Activated naive CD8-positive, alpha-beta T cell treated with anti-CD3 and anti-CD28 coated beads, Interleukin-2, amount 50 U/mL, for 24 hours (primary cell): ENCODE measurements around the gene BRF1.

ENCODE experiments used
- ATAC-seq: fragments of 150-1000 bp; cut with Tn5 transposase; one replicate; pipeline ENCODE4 v1.10.0; 2021
- DNase-seq: peaks from one replicate; pipeline ENCODE4 v3.0.0; 2021
- H3K27ac Mint-ChIP-seq: one replicate; pipeline ENCODE4 v1.8.0; 2021; ENCODE audit warnings: mild to moderate bottlenecking, mixed read lengths
- H3K27me3 Mint-ChIP-seq: one replicate; pipeline ENCODE4 v1.8.0; 2021; ENCODE audit warnings: mixed read lengths
- H3K36me3 Mint-ChIP-seq: one replicate; pipeline ENCODE4 v1.8.0; 2021; ENCODE audit warnings: low read depth, mixed read lengths
- H3K4me1 Mint-ChIP-seq: one replicate; pipeline ENCODE4 v1.8.0; 2021; ENCODE audit warnings: mixed read lengths
- H3K4me3 Mint-ChIP-seq: one replicate; pipeline ENCODE4 v1.8.0; 2021; ENCODE audit warnings: mild to moderate bottlenecking, moderate library complexity, mixed read lengths
- H3K9me3 Mint-ChIP-seq: one replicate; pipeline ENCODE4 v1.8.0; 2021; ENCODE audit warnings: mixed read lengths

Gene BRF1

DNA sequence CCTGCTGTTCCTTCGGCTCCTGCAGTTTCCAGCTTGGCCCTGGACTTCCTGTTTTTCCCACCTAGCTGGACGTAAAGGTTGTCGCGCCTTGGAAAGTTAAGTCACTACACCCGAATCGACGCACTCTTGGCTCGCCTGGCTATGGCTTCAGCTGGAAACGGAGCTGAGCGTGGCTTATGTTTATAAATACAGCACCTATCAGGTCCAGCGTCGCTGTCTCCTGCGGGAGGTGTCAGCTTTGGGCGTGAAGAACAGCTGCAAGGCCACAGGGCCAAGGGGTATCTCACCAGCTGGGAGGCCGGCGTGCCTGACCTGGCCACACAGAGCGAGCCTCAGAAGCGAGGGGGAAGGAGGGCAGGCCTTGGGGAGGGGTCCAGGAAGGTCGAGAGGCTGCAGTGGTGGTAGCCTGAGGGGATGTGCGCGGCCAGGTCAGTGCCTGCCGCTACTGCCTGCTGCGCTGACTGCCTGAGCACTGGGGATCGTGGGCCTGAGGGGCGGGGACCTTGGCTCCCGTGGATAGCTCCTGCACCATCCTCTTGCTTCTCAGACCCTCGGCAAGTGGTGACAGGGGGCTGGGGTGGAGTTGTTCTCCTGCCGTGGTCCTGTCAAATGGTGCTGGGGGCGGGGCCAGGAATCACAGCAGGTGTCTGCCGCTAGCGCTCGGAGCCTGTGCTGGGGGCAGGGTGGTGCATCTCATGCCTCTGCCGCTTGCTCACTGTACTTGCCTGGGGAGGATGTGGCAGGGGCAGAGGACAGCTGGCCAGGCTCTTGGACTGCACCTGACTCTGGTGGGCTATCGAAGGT lies 26.3 kb upstream of the BRF1 start:
- ATAC-seq: no peak
- Mint-ChIP-seq H3K9me3 (no peaks in the 10 kb centered on the region), H3K4me3 (no peak overlapping the region), H3K4me1 (peaks cover 22% of the 10 kb centered on the region), H3K36me3 (no peaks in the 10 kb centered on the region), H3K27ac (no peak overlapping the region), H3K27me3 (no peaks in the 10 kb centered on the region)
- DNase-seq: no peak

GRCh38 chr14:105326568-105326867 lies 25.7 kb upstream of the BRF1 start:
- H3K9me3 Mint-ChIP-seq: no peaks in the 10 kb centered on the region
- DNase-seq (no peak), ATAC-seq (no peak)
- peaks cover 17% of the 10 kb centered on the region for H3K4me1 Mint-ChIP-seq
- no peaks in the 10 kb centered on the region for H3K36me3 Mint-ChIP-seq
- H3K27me3 Mint-ChIP-seq: no peaks in the 10 kb centered on the region
- H3K27ac Mint-ChIP-seq: no peak overlapping the region
- no peak overlapping the region for H3K4me3 Mint-ChIP-seq

GRCh38 chr14:105325716-105326567 lies 25.1 kb upstream of the BRF1 start:
- peaks cover 14% of the 10 kb centered on the region for H3K4me1 Mint-ChIP-seq
- H3K27me3 Mint-ChIP-seq: no peaks in the 10 kb centered on the region
- H3K36me3 Mint-ChIP-seq: no peaks in the 10 kb centered on the region
- DNase-seq: no peak
- H3K4me3 Mint-ChIP-seq: no peak overlapping the region
- ATAC-seq: no peak
- no peaks in the 10 kb centered on the region for H3K9me3 Mint-ChIP-seq
- H3K27ac Mint-ChIP-seq: no peak overlapping the region

DNA sequence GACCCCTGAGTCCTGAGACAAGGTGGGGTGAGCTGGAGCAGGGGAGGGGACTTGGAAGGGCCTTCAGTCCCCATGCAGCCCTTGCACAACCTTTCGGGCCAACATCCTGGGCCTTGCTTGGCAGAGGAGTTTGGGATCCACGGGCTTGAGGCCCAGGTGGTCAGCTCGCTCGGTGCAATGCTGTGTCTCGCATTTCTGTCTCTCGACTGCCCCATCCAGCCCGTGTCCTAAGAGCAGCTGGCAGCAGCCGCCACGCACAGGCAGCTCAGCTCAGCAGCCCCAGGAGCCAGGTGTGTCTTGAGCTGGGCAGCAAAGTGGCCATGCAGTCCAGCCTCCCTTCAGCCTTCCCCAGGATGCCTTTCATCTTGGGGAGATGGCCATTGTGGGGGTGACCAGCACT lies 24.5 kb upstream of the BRF1 start:
- Mint-ChIP-seq H3K9me3 (no peaks in the 10 kb centered on the region), H3K4me1 (peaks cover 10% of the 10 kb centered on the region), H3K27me3 (no peaks in the 10 kb centered on the region), H3K27ac (no peak overlapping the region), H3K4me3 (no peak overlapping the region), H3K36me3 (no peaks in the 10 kb centered on the region)
- no peak for ATAC-seq
- DNase-seq: no peak

DNA sequence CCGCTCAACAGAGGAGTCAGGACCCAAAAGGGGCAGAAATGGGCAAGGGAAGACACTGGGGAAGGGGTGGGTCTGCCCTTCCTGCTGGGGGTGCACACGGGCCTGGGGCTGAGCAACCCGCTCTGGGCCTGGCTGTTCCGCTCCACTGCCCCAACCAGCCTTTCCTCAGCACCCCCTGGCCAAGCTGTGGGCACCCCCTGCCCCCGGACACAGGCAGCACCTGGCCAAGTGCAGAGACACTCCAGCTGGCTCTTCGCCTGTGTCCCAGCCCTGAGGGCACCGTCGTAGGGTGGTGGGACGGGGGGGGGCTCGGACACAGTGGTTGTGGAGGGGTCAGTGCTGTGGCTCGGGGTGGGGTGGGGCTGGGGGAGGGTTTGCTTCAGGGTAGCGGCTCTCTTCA lies 24.1 kb upstream of the BRF1 start:
- ATAC-seq: no peak
- H3K4me1 Mint-ChIP-seq: peaks cover 8% of the 10 kb centered on the region
- H3K9me3 Mint-ChIP-seq: no peaks in the 10 kb centered on the region
- no peaks in the 10 kb centered on the region for H3K27me3 Mint-ChIP-seq
- no peaks in the 10 kb centered on the region for H3K36me3 Mint-ChIP-seq
- H3K4me3 Mint-ChIP-seq: no peak overlapping the region
- no peak overlapping the region for H3K27ac Mint-ChIP-seq
- no peak for DNase-seq

- Mint-ChIP-seq H3K27ac (no peak overlapping the region), H3K4me3 (no peak overlapping the region), H3K9me3 (no peaks in the 10 kb centered on the region), H3K36me3 (no peaks in the 10 kb centered on the region), H3K4me1 (peaks cover 11% of the 10 kb centered on the region), H3K27me3 (no peaks in the 10 kb centered on the region)
- DNase-seq (no peak), ATAC-seq (peak; percentile 25)
These were observed 23.4 kb upstream of the BRF1 start for GRCh38 chr14:105324080-105324778.

- H3K9me3 Mint-ChIP-seq: no peaks in the 10 kb centered on the region
- H3K27ac Mint-ChIP-seq: no peak overlapping the region
- DNase-seq (no peak), ATAC-seq (no peak)
- H3K4me3 Mint-ChIP-seq: no peak overlapping the region
- no peaks in the 10 kb centered on the region for H3K36me3 Mint-ChIP-seq
- H3K27me3 Mint-ChIP-seq: no peaks in the 10 kb centered on the region
- peaks cover 13% of the 10 kb centered on the region for H3K4me1 Mint-ChIP-seq
These were observed 22.9 kb upstream of the BRF1 start for GRCh38 chr14:105323663-105324062.

- H3K27ac Mint-ChIP-seq: no peak overlapping the region
- ATAC-seq: no peak
These were observed 22.2 kb upstream of the BRF1 start for GRCh38 chr14:105322791-105323556.

GRCh38 chr14:105317546-105317945 lies 16.7 kb upstream of the BRF1 start:
- Mint-ChIP-seq H3K4me3 (peak overlapping the region; percentile 14), H3K27ac (peak overlapping the region; percentile 22), H3K27me3 (no peaks in the 10 kb centered on the region), H3K9me3 (no peaks in the 10 kb centered on the region), H3K36me3 (no peaks in the 10 kb centered on the region), H3K4me1 (peaks cover 40% of the 10 kb centered on the region)
- no peak for DNase-seq
- ATAC-seq: no peak

More at GRCh38 chr14:105322791-105323556, 22.2 kb upstream of the BRF1 start:
- H3K27me3 Mint-ChIP-seq: no peaks in the 10 kb centered on the region
- no peak overlapping the region for H3K4me3 Mint-ChIP-seq
- DNase-seq: no peak
- H3K9me3 Mint-ChIP-seq: no peaks in the 10 kb centered on the region
- H3K36me3 Mint-ChIP-seq: no peaks in the 10 kb centered on the region
- H3K4me1 Mint-ChIP-seq: peaks cover 15% of the 10 kb centered on the region

DNA sequence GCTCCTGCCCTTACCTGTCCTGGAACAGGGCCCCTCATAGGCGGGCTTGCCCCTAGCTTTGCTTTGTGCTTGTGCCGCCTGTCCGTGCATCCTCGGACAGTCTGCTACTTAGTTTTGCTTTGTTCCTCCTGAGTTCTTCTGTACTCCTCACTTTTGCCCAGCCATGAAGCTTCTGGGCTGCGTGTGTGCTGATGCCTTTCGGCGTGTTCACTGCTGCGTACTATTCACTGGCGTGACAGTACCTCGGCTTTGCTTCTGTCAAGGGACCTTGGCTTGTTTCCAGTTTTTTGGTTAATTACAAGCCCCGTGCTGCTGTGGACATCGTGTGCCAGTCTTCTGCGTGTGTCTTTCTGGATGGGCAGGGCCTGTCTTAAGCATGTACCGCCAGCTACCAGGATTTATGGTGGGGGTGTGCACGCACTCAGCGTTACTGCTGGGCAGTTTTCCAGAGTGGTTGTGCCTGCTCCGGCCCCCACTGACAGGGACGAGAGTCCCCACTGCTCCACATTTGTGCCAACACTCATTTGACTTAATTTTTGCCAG lies 16.2 kb upstream of the BRF1 start:
- peak overlapping the region; percentile 22 for H3K27ac Mint-ChIP-seq
- H3K36me3 Mint-ChIP-seq: no peaks in the 10 kb centered on the region
- H3K9me3 Mint-ChIP-seq: no peaks in the 10 kb centered on the region
- H3K4me1 Mint-ChIP-seq: peaks cover 39% of the 10 kb centered on the region
- ATAC-seq (no peak), DNase-seq (no peak)
- no peaks in the 10 kb centered on the region for H3K27me3 Mint-ChIP-seq
- H3K4me3 Mint-ChIP-seq: peak overlapping the region; percentile 14

DNA sequence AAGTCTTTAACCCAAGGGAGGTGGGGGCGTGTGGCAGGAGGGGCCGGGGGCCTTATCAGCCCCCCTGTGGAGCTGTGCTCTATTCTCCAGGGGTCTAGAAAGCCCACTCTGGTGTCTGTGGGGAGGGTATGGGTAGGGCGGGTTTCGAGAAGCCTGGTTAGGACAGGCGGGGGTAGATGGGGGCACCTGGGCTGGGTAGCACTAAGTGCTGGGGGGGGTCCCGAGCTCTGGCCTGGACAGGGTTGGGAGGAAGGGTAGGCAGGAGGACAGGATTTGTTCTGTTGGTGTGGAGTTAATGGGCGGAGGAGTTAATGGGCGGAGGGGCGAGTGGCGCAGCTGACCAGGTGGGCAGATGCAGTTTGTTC lies 15.8 kb upstream of the BRF1 start:
- H3K9me3 Mint-ChIP-seq: no peaks in the 10 kb centered on the region
- H3K4me1 Mint-ChIP-seq: peaks cover 39% of the 10 kb centered on the region
- DNase-seq (no peak), ATAC-seq (no peak)
- H3K27me3 Mint-ChIP-seq: no peaks in the 10 kb centered on the region
- no peak overlapping the region for H3K27ac Mint-ChIP-seq
- no peaks in the 10 kb centered on the region for H3K36me3 Mint-ChIP-seq
- peak overlapping the region; percentile 80 for H3K4me3 Mint-ChIP-seq

- peak overlapping the region; percentile 80 for H3K4me3 Mint-ChIP-seq
- ATAC-seq: peak; percentile 37
These were observed 15.3 kb upstream of the BRF1 start for GRCh38 chr14:105315941-105316576.

GRCh38 chr14:105315211-105315721 lies 14.5 kb upstream of the BRF1 start:
- H3K9me3 Mint-ChIP-seq: no peaks in the 10 kb centered on the region
- no peak for ATAC-seq
- no peak for DNase-seq

More at GRCh38 chr14:105315941-105316576, 15.3 kb upstream of the BRF1 start:
- no peaks in the 10 kb centered on the region for H3K36me3 Mint-ChIP-seq
- DNase-seq: no peak
- no peaks in the 10 kb centered on the region for H3K27me3 Mint-ChIP-seq
- H3K27ac Mint-ChIP-seq: no peak overlapping the region
- H3K9me3 Mint-ChIP-seq: no peaks in the 10 kb centered on the region
- H3K4me1 Mint-ChIP-seq: peaks cover 39% of the 10 kb centered on the region

More at GRCh38 chr14:105315211-105315721, 14.5 kb upstream of the BRF1 start:
- H3K27me3 Mint-ChIP-seq: no peaks in the 10 kb centered on the region
- H3K4me1 Mint-ChIP-seq: peaks cover 39% of the 10 kb centered on the region
- peak overlapping the region; percentile 80 for H3K4me3 Mint-ChIP-seq
- no peaks in the 10 kb centered on the region for H3K36me3 Mint-ChIP-seq
- H3K27ac Mint-ChIP-seq: peak overlapping the region; percentile 31
